SK-N-MC (cell line): ENCODE results near the gene OPCML.

Experiments
- EZH2 ChIP-seq: fragments of 200-600 bp; sonication (generic); IDR thresholded peaks from one replicate; pipeline ENCODE4 v1.6.1; 2017; ENCODE audit warnings: antibody characterized with exemption
- FOXP2 ChIP-seq: optimal IDR thresholded peaks from 2 replicates; pipeline ENCODE3; 2011; ENCODE audit warnings: mild to moderate bottlenecking, moderate library complexity; ENCODE audit not compliant: insufficient read depth; ENCODE audit errors: extremely low read length, control extremely low read depth
- POLR2AphosphoS5 ChIP-seq: IDR thresholded peaks from 2 replicates; pipeline ENCODE4 v1.6.1; 2012; ENCODE audit warnings: mild to moderate bottlenecking, low read depth, low read length, borderline replicate concordance

GRCh38 chr11:133271206-133271605, 261.1 kb downstream of the OPCML start:
- TF ChIP-seq EZH2 (no peak), POLR2AphosphoS5 (no peak), FOXP2 (no peak)
